ENCODE results near the gene HRAS.

Gene HRAS

GRCh38 chr11:567011-567628 lies 31.7 kb upstream of the HRAS start:
- DNase-seq (ENCODE audit: low spot score) = no peak

GRCh38 chr11:565921-566509 lies 30.6 kb upstream of the HRAS start:
- DNase-seq (ENCODE audit: low spot score) = no peak

GRCh38 chr11:563812-564578 lies 28.6 kb upstream of the HRAS start:
- peak; percentile 47 for DNase-seq (ENCODE audit: low spot score)

- no peak for DNase-seq (ENCODE audit: low spot score)
Observed at GRCh38 chr11:563066-563811, 27.9 kb upstream of the HRAS start.

GRCh38 chr11:562046-562645 lies 26.8 kb upstream of the HRAS start:
- DNase-seq (ENCODE audit: low spot score) = no peak

- no peak for DNase-seq (ENCODE audit: low spot score)
Observed at GRCh38 chr11:561148-562003, 26.0 kb upstream of the HRAS start.

GRCh38 chr11:560305-561147 lies 25.1 kb upstream of the HRAS start, which contains the start of the genes LMNTD2 and RASSF7:
TSS of gene LMNTD2 (minus strand) at chr11:560738. CDS start at chr11:560716, 22 bp downstream.
TSS of gene RASSF7 (plus strand) at chr11:560970. CDS start at chr11:561769, 799 bp downstream.
- peak; percentile 97 for DNase-seq (ENCODE audit: low spot score)

GRCh38 chr11:559712-560304 lies 24.4 kb upstream of the HRAS start:
- no peak for DNase-seq (ENCODE audit: low spot score)

- DNase-seq (ENCODE audit: low spot score) = no peak
Observed at GRCh38 chr11:559020-559620, 23.7 kb upstream of the HRAS start.

- no peak for DNase-seq (ENCODE audit: low spot score)
Observed at GRCh38 chr11:558503-558902, 23.1 kb upstream of the HRAS start.

GRCh38 chr11:557328-558132 lies 22.2 kb upstream of the HRAS start:
- no peak for DNase-seq (ENCODE audit: low spot score)

- no peak for DNase-seq (ENCODE audit: low spot score)
Observed at GRCh38 chr11:556662-557256, 21.4 kb upstream of the HRAS start.

- peak; percentile 65 for DNase-seq (ENCODE audit: low spot score)
Observed at GRCh38 chr11:555780-556661, 20.6 kb upstream of the HRAS start.

GRCh38 chr11:555227-555779 lies 19.9 kb upstream of the HRAS start:
- DNase-seq (ENCODE audit: low spot score) = no peak

- peak; percentile 86 for DNase-seq (ENCODE audit: low spot score)
Observed at GRCh38 chr11:554428-555226, 19.3 kb upstream of the HRAS start.

- DNase-seq (ENCODE audit: low spot score) = no peak
Observed at GRCh38 chr11:553988-554340, 18.6 kb upstream of the HRAS start.

Data from ecto neural progenitor cell (in vitro differentiated cells).